Stimulated activated CD4-positive, alpha-beta T cell treated with anti-CD3 and anti-CD28 coated beads, TNF-alpha, amount 100 ng/mL, for 24 hours (primary cell): ENCODE data around the gene HOXD13.

Source experiments
- DNase-seq, 3 experiments: peaks; one replicate each; pipeline ENCODE4 v3.0.0-alpha.2; 2020; ENCODE audit warnings: low read depth in 3 of 3

HOXD13 gene

GRCh38 chr2:176092270-176093144, at the start of gene HOXD13:
TSS of gene HOXD13 (plus strand) at chr2:176092721. CDS start at chr2:176092891, 170 bp downstream.
- no peak for DNase-seq

- DNase-seq: no peak
Measured at GRCh38 chr2:176056406-176056805, 36.1 kb upstream of the HOXD13 start.

GRCh38 chr2:176063958-176064357, 28.6 kb upstream of the HOXD13 start:
- no peak for DNase-seq

GRCh38 chr2:176066645-176067588, 25.6 kb upstream of the HOXD13 start:
- no peak for DNase-seq

- DNase-seq: no peak
Measured at GRCh38 chr2:176067589-176068418, 24.7 kb upstream of the HOXD13 start.

GRCh38 chr2:176068419-176068832, 24.1 kb upstream of the HOXD13 start:
- no peak for DNase-seq

- DNase-seq: no peak
Measured at GRCh38 chr2:176071330-176072291, 20.9 kb upstream of the HOXD13 start.

- DNase-seq: no peak
Measured at GRCh38 chr2:176072292-176072669, 20.2 kb upstream of the HOXD13 start.

GRCh38 chr2:176072951-176073904, 19.3 kb upstream of the HOXD13 start:
- no peak for DNase-seq

- DNase-seq: no peak
Measured at GRCh38 chr2:176074919-176075425, 17.5 kb upstream of the HOXD13 start.

GRCh38 chr2:176075481-176075880, 17.0 kb upstream of the HOXD13 start:
- no peak for DNase-seq

- no peak for DNase-seq
Measured at GRCh38 chr2:176076063-176076462, 16.5 kb upstream of the HOXD13 start.

- DNase-seq: no peak
Measured at GRCh38 chr2:176076796-176077195, 15.7 kb upstream of the HOXD13 start.

GRCh38 chr2:176078541-176079284, 13.8 kb upstream of the HOXD13 start:
- DNase-seq: no peak

GRCh38 chr2:176079285-176079830, 13.2 kb upstream of the HOXD13 start:
- no peak for DNase-seq

- no peak for DNase-seq
Measured at GRCh38 chr2:176079831-176080539, 12.5 kb upstream of the HOXD13 start.
